ENCODE data around the gene IER3IP1. TPM values are rescaled to one million over a fixed set of nuclear protein-coding genes. Genes with fewer than 3 reads are reported as not detected.
A peak's percentile ranks its signal among the peaks of the same experiment; 100 is the strongest.
"Not testable (repeated sequence)": the region's sequence is repeated elsewhere in the genome, so short reads cannot be mapped to it uniquely, and the experiment has no call there.

Gene IER3IP1
- 10 to 100 TPM; 10.0 to 10.1 TPM for total RNA-seq

DNA sequence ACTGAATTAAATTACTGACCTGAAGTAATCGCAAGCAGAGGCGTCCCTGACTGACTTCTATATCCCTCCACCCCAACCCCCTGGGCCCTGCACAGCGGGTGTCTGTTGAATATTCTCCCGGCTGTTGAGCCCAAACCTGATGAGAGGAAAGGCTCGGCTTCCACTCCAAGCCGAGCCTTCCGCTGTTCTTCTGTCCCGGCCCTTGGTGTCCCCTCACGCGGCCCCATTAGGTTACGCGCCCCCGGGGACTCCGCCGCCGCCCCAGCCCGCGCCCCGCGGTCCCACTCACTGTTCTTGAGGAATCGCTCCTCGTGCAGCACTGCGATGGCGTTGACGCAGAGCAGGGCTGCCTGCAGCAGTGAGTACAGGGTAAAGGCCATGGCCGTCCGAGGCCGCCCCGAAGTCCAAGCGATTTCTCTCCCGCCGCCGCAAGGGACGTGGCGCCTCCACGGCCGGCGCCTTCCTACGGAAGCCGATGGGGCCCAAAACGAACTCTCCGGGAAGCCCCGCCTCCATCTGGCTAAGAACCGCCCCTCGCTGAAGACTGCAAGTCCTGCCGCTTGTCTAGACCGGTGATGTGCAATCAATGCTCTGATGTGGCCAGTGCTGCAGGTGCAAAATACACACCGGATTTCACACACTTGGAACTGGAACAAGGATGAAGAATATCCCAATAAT is at the start of gene IER3IP1:
IER3IP1 (minus strand) TSS at position 467 of the 678 bp plus-strand sequence; CDS start at position 380, 87 bp downstream.
- no peak within 1 kb of the TSS for H3K4me3 Mint-ChIP-seq
- POLR2A ChIA-PET = no interaction called here
- peaks cover 2% of the 10 kb centered on the region for H3K4me1 Mint-ChIP-seq
- peak; percentile 89 for DNase-seq
- peaks cover 6% of the 10 kb centered on the region for H3K27me3 Mint-ChIP-seq
- H3K9me3 Mint-ChIP-seq = no peaks in the 10 kb centered on the region
- H3K27ac Mint-ChIP-seq = peak within 1 kb of the TSS; percentile 58
- no peaks in the 10 kb centered on the region for H3K36me3 Mint-ChIP-seq (ENCODE audit: low read depth)
- CTCF ChIA-PET = no interaction called here

DNA sequence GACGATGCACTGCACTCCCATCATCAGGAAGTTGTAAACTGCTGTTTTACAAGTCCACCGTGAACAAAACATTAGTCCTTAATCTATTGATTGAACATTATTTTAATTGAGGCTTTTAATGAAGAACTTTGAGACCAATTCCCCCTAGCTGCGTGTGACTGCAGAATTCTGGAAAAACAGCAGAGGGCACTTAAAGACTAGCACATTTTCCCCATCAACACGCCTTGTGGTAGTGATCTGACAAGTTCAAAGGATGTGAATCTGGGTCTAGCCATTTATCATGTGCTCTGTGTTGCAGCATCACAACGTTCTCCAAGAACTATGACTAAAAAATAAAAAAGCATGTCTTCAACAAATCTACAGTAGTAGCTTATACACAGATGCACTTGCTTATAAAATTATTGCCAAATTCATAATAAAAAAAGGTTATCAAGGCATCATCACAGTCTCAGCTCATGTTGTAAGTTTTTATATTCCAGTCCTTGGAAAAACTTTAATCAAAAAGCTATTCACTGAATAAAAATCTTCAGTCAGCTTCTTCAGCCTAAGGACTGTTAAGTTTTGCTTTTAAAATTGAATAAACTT is 39.5 kb upstream of the IER3IP1 start:
- ChIA-PET POLR2A (no interaction called here), CTCF (interaction anchor here (1.7 to 3.1 kb wide), 4 partner anchors 11 to 536 kb away, joined by 3 to 30 read pairs (median 8); no protein-coding TSS in a partner anchor)
- H3K27ac Mint-ChIP-seq = no peak overlapping the region
- no peaks in the 10 kb centered on the region for H3K9me3 Mint-ChIP-seq
- no peak overlapping the region for H3K4me3 Mint-ChIP-seq
- no peaks in the 10 kb centered on the region for H3K4me1 Mint-ChIP-seq
- peaks cover 50% of the 10 kb centered on the region for H3K27me3 Mint-ChIP-seq
- no peak for DNase-seq
- no peaks in the 10 kb centered on the region for H3K36me3 Mint-ChIP-seq (ENCODE audit: low read depth)

GRCh38 chr18:47209171-47209570 is 33.0 kb upstream of the IER3IP1 start:
- Mint-ChIP-seq H3K4me1 (no peaks in the 10 kb centered on the region), H3K27ac (no peak overlapping the region), H3K36me3 (ENCODE audit: low read depth) (no peaks in the 10 kb centered on the region), H3K27me3 (peaks cover 40% of the 10 kb centered on the region), H3K4me3 (no peak overlapping the region), H3K9me3 (no peaks in the 10 kb centered on the region)
- DNase-seq = no peak
- CTCF ChIA-PET = interaction anchor here (1.5 kb wide), 1 partner anchor 540 kb away, joined by 4 read pairs; no protein-coding TSS in a partner anchor
- POLR2A ChIA-PET = no interaction called here

- no peak for DNase-seq
- H3K27me3 Mint-ChIP-seq = peaks cover 29% of the 10 kb centered on the region
- H3K9me3 Mint-ChIP-seq = no peaks in the 10 kb centered on the region
- no peak overlapping the region for H3K27ac Mint-ChIP-seq
- POLR2A ChIA-PET = no interaction called here
- no peaks in the 10 kb centered on the region for H3K36me3 Mint-ChIP-seq (ENCODE audit: low read depth)
- CTCF ChIA-PET = no interaction called here
- H3K4me1 Mint-ChIP-seq = no peaks in the 10 kb centered on the region
- no peak overlapping the region for H3K4me3 Mint-ChIP-seq
Observed at GRCh38 chr18:47206945-47207637, 30.9 kb upstream of the IER3IP1 start.

- CTCF ChIA-PET = interaction anchor here (0.6 to 3.2 kb wide), 17 partner anchors 10 to 651 kb away, joined by 3 to 22 read pairs (median 6); partner anchors contain the start of gene HDHD2
- H3K27ac Mint-ChIP-seq = no peak overlapping the region
- H3K4me1 Mint-ChIP-seq = no peaks in the 10 kb centered on the region
- H3K36me3 Mint-ChIP-seq (ENCODE audit: low read depth) = no peaks in the 10 kb centered on the region
- POLR2A ChIA-PET = no interaction called here
- peaks cover 16% of the 10 kb centered on the region for H3K27me3 Mint-ChIP-seq
- no peaks in the 10 kb centered on the region for H3K9me3 Mint-ChIP-seq
- peak; percentile 29 for DNase-seq
- no peak overlapping the region for H3K4me3 Mint-ChIP-seq
Observed at GRCh38 chr18:47204908-47205522, 28.9 kb upstream of the IER3IP1 start.

GRCh38 chr18:47203626-47204464 is 27.7 kb upstream of the IER3IP1 start:
- H3K4me3 Mint-ChIP-seq = no peak overlapping the region
- H3K27me3 Mint-ChIP-seq = peaks cover 9% of the 10 kb centered on the region
- DNase-seq = no peak
- CTCF ChIA-PET = interaction anchor here (0.6 to 3.2 kb wide), 14 partner anchors 8 to 545 kb away, joined by 3 to 22 read pairs (median 5); no protein-coding TSS in a partner anchor
- no peaks in the 10 kb centered on the region for H3K36me3 Mint-ChIP-seq (ENCODE audit: low read depth)
- POLR2A ChIA-PET = no interaction called here
- no peaks in the 10 kb centered on the region for H3K9me3 Mint-ChIP-seq
- no peaks in the 10 kb centered on the region for H3K4me1 Mint-ChIP-seq
- H3K27ac Mint-ChIP-seq = no peak overlapping the region

DNA sequence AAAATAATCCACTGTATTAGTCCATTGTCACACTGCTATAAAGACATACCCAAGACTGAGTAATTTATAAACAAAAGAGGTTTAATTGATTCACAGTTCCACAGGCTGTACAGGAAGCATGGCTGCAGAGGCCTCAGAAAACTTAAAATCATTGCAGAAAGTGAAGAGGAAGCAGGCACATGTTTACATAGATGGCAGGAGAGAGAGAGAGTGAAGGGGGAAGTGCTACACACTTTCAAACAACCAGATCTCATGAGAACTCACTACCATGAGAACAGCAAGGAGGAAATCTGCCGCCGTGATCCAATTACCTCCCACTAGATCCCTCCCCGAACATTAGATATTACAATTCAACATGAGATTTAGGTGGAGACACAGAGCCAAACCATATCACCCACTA is 19.8 kb upstream of the IER3IP1 start:
- DNase-seq; H3K9me3 Mint-ChIP-seq; H3K4me1 Mint-ChIP-seq; H3K36me3 Mint-ChIP-seq (ENCODE audit: low read depth); H3K27ac Mint-ChIP-seq; POLR2A ChIA-PET; H3K4me3 Mint-ChIP-seq: not testable (repeated sequence)
- CTCF ChIA-PET = interaction anchor here (1.7 kb wide), 1 partner anchor 8 kb away, joined by 7 read pairs; no protein-coding TSS in a partner anchor
- H3K27me3 Mint-ChIP-seq = peaks cover 29% of the 10 kb centered on the region

DNA sequence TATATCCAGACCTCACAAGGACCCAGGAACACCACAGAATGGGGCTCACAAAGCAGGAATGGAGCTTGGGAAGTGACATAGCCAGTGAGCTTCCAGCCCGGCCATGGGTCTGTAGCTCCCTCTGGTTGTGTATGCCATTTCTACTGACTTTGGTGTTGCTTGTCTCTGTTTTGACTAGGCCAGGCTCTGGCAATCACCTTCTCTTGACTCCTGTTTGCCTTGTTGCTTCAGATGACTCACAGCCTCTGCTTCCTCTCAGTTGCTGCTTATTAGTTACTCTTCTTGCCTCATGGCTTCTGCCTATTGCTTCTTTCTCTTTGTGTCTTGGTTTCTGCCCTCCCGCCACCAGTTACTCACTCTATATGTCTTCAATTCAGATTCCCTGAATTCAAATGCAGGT is 15.8 kb upstream of the IER3IP1 start:
- no peaks in the 10 kb centered on the region for H3K4me1 Mint-ChIP-seq
- H3K27me3 Mint-ChIP-seq = peaks cover 31% of the 10 kb centered on the region
- H3K9me3 Mint-ChIP-seq = no peaks in the 10 kb centered on the region
- no peak overlapping the region for H3K4me3 Mint-ChIP-seq
- H3K36me3 Mint-ChIP-seq (ENCODE audit: low read depth) = no peaks in the 10 kb centered on the region
- DNase-seq = no peak
- ChIA-PET POLR2A (no interaction called here), CTCF (interaction anchor here (0.7 to 2.7 kb wide), 2 partner anchors 12 to 502 kb away, joined by 3 to 13 read pairs; no protein-coding TSS in a partner anchor)
- no peak overlapping the region for H3K27ac Mint-ChIP-seq

GRCh38 chr18:47187721-47188120 is 11.6 kb upstream of the IER3IP1 start:
- Mint-ChIP-seq H3K27me3 (peaks cover 19% of the 10 kb centered on the region), H3K36me3 (ENCODE audit: low read depth) (no peaks in the 10 kb centered on the region), H3K27ac (no peak overlapping the region), H3K4me1 (no peaks in the 10 kb centered on the region), H3K9me3 (peaks cover 22% of the 10 kb centered on the region), H3K4me3 (no peak overlapping the region)
- ChIA-PET CTCF (interaction anchor here (1.4 kb wide), 1 partner anchor 12 kb away, joined by 3 read pairs; no protein-coding TSS in a partner anchor), POLR2A (no interaction called here)
- no peak for DNase-seq

DNA sequence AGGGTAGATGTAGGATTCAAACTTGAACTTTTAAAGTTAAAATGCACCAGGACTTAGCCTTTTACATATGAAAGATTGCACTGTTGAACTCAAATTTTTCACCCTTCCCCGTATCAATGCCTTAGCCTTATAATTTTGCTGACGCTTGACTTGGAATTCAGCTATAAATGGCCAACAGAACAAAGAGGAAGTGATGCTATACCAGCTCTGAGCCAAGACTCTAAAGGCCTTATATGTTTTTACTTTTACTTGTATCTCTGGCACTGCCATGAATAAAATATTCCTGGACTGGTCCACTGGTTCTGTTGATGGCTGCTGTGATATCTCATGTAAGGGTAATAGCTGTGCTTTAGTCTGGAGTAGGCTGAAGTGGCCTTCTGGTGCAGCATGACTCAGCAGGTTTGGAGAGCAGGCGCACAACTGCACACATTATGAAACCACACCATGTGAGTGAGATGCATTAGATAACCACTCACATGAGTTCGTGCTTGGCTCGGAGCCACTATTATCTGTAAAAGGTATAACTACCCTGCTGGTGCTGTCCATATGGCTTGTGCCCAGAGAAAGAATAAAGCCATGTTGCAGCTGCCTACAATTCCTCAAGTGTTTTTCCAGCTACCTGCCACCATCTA is 8.4 kb upstream of the IER3IP1 start:
- Mint-ChIP-seq H3K27me3 (peaks cover 11% of the 10 kb centered on the region), H3K4me1 (no peaks in the 10 kb centered on the region), H3K36me3 (ENCODE audit: low read depth) (no peaks in the 10 kb centered on the region), H3K27ac (no peak overlapping the region), H3K9me3 (peaks cover 22% of the 10 kb centered on the region), H3K4me3 (no peak overlapping the region)
- POLR2A ChIA-PET = no interaction called here
- DNase-seq = no peak
- CTCF ChIA-PET = interaction anchor here (0.6 kb wide), 1 partner anchor 50 kb away, joined by 3 read pairs; no protein-coding TSS in a partner anchor

DNA sequence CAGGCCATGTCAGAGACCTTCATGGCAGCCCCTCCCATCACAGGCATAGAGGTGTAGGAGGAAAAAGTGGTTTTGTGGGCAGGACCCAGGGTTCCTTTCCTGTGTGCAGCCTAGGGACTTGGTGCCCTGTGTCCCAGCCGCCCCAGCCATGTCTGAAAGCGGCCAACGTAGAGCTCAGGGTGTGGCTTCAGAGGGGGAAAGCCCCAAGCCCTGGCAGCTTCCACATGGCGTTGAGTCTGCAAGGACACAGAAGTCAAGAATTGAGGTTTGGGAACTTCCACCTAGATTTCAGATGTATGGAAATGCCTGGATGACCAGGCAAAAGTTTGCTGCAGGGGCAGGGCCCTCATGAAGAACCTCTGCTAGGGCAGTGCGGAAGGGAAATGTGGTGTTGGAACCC is 6.0 kb upstream of the IER3IP1 start:
- H3K4me3 Mint-ChIP-seq; CTCF ChIA-PET; POLR2A ChIA-PET; H3K36me3 Mint-ChIP-seq (ENCODE audit: low read depth); H3K4me1 Mint-ChIP-seq; H3K27ac Mint-ChIP-seq; DNase-seq: not testable (repeated sequence)
- Mint-ChIP-seq H3K9me3 (peaks cover 22% of the 10 kb centered on the region), H3K27me3 (peaks cover 14% of the 10 kb centered on the region)

GRCh38 chr18:47180765-47181164 is 4.6 kb upstream of the IER3IP1 start:
- H3K4me1 Mint-ChIP-seq = peaks cover 2% of the 10 kb centered on the region
- H3K9me3 Mint-ChIP-seq = peaks cover 19% of the 10 kb centered on the region
- H3K27ac Mint-ChIP-seq = no peak overlapping the region
- no peak overlapping the region for H3K4me3 Mint-ChIP-seq
- no peak for DNase-seq
- ChIA-PET CTCF (no interaction called here), POLR2A (no interaction called here)
- peaks cover 10% of the 10 kb centered on the region for H3K27me3 Mint-ChIP-seq
- H3K36me3 Mint-ChIP-seq (ENCODE audit: low read depth) = no peaks in the 10 kb centered on the region

All from activated CD4-positive, alpha-beta memory T cell treated with anti-CD3 and anti-CD28 coated beads, Interleukin-2, amount 10 ng/mL, durations not matched to agents 7 days and 5 days (primary cell).